HG03064 (cell line): Measurements from ENCODE around the gene IRF2BPL.

Experiments used
- ATAC-seq: cut with Tn5 transposase; IDR thresholded peaks from one replicate; pipeline ENCODE4 v1.9.1; 2021; ENCODE audit warnings: low read depth; ENCODE audit not compliant: unreplicated experiment

The IRF2BPL gene

GRCh38 chr14:77055306-77055705 lies 26.8 kb upstream of the IRF2BPL start:
- no peak for ATAC-seq

GRCh38 chr14:77053046-77053841 lies 24.7 kb upstream of the IRF2BPL start:
- no peak for ATAC-seq

- no peak for ATAC-seq
Measured at GRCh38 chr14:77052281-77053044, 24.0 kb upstream of the IRF2BPL start.

GRCh38 chr14:77051116-77051515 lies 22.6 kb upstream of the IRF2BPL start:
- no peak for ATAC-seq

- no peak for ATAC-seq
Measured at GRCh38 chr14:77046721-77047120, 18.2 kb upstream of the IRF2BPL start.

GRCh38 chr14:77045238-77046162 lies 17.0 kb upstream of the IRF2BPL start:
- no peak for ATAC-seq

GRCh38 chr14:77044783-77045237 lies 16.3 kb upstream of the IRF2BPL start:
- no peak for ATAC-seq

- ATAC-seq = no peak
Measured at GRCh38 chr14:77043984-77044485, 15.5 kb upstream of the IRF2BPL start.

GRCh38 chr14:77043177-77043983 lies 14.9 kb upstream of the IRF2BPL start:
- ATAC-seq = no peak

- ATAC-seq = no peak
Measured at GRCh38 chr14:77041881-77042545, 13.5 kb upstream of the IRF2BPL start.

- no peak for ATAC-seq
Measured at GRCh38 chr14:77040741-77041653, 12.5 kb upstream of the IRF2BPL start.

- peak; percentile 58 for ATAC-seq
Measured at GRCh38 chr14:77040059-77040740, 11.7 kb upstream of the IRF2BPL start.

- ATAC-seq = no peak
Measured at GRCh38 chr14:77039285-77040058, 11.0 kb upstream of the IRF2BPL start.

GRCh38 chr14:77037938-77038568 lies 9.5 kb upstream of the IRF2BPL start:
- no peak for ATAC-seq

- no peak for ATAC-seq
Measured at GRCh38 chr14:77037215-77037937, 8.9 kb upstream of the IRF2BPL start.
